Astrocyte (in vitro differentiated cells and primary cell): ENCODE results near the gene MISP. TPM values are rescaled to one million over a fixed set of nuclear protein-coding genes. Genes with fewer than 3 reads are reported as not detected.

Experiments used
- DNase-seq: peaks from one replicate; pipeline ENCODE4 v3.0.0-alpha.2; 2010; ENCODE audit warnings: low read depth
- FAIRE-seq: peaks from 2 replicates; lab custom pipeline; 2011; peaks lifted over from hg19 to GRCh38; lab: Jason Lieb, UNC
- H2AFZ ChIP-seq: 2 replicates; pipeline ENCODE4 v1.6.0; 2012; ENCODE audit warnings: low read depth, low read length, inconsistent platforms
- H3K27ac ChIP-seq: 2 replicates; pipeline ENCODE4 v1.5.1; 2011; ENCODE audit warnings: low read depth, low read length, inconsistent platforms
- H3K27me3 ChIP-seq: 2 replicates; pipeline ENCODE4 v1.6.0; 2011; ENCODE audit warnings: low read length, inconsistent platforms; ENCODE audit not compliant: insufficient read depth
- H3K36me3 ChIP-seq: 2 replicates; pipeline ENCODE4 v1.5.1; 2011; ENCODE audit warnings: low read length, inconsistent platforms; ENCODE audit not compliant: insufficient read depth
- H3K4me1 ChIP-seq: 2 replicates; pipeline ENCODE4 v1.5.1; 2011; ENCODE audit warnings: low read length, inconsistent platforms; ENCODE audit not compliant: insufficient read depth
- H3K4me2 ChIP-seq: 2 replicates; pipeline ENCODE4 v1.6.0; 2012; ENCODE audit warnings: low read length, inconsistent platforms
- H3K4me3 ChIP-seq: 2 replicates; pipeline ENCODE4 v1.5.1; 2011; ENCODE audit warnings: low read depth, mild to moderate bottlenecking, low read length, inconsistent platforms; ENCODE audit not compliant: insufficient read depth
- H3K79me2 ChIP-seq: 2 replicates; pipeline ENCODE4 v1.6.0; 2012; ENCODE audit warnings: mild to moderate bottlenecking, low read length, inconsistent platforms; ENCODE audit not compliant: insufficient read depth
- H3K9ac ChIP-seq: 2 replicates; pipeline ENCODE4 v1.6.0; 2012; ENCODE audit warnings: mild to moderate bottlenecking, low read length, inconsistent platforms
- H3K9me3 ChIP-seq: 2 replicates; pipeline ENCODE4 v1.5.1; 2012; ENCODE audit warnings: low read depth, mild to moderate bottlenecking, low read length, inconsistent platforms; ENCODE audit not compliant: insufficient read depth
- H4K20me1 ChIP-seq: 2 replicates; pipeline ENCODE4 v1.6.0; 2012; ENCODE audit warnings: low read length, inconsistent platforms; ENCODE audit not compliant: insufficient read depth
- H3K27ac Mint-ChIP-seq: one replicate; pipeline ENCODE4 v1.8.0; 2021; ENCODE audit warnings: mild to moderate bottlenecking, mixed read lengths; ENCODE audit not compliant: unreplicated experiment
- H3K27me3 Mint-ChIP-seq: one replicate; pipeline ENCODE4 v1.8.0; 2021; ENCODE audit warnings: low read depth, mixed read lengths; ENCODE audit not compliant: unreplicated experiment
- H3K36me3 Mint-ChIP-seq: one replicate; pipeline ENCODE4 v1.8.0; 2021; ENCODE audit warnings: low read depth, mixed read lengths; ENCODE audit not compliant: unreplicated experiment
- H3K4me1 Mint-ChIP-seq: one replicate; pipeline ENCODE4 v1.8.0; 2021; ENCODE audit warnings: low read depth, mixed read lengths; ENCODE audit not compliant: unreplicated experiment
- H3K4me3 Mint-ChIP-seq: one replicate; pipeline ENCODE4 v1.8.0; 2021; ENCODE audit warnings: mild to moderate bottlenecking, moderate library complexity, mixed read lengths; ENCODE audit not compliant: unreplicated experiment
- H3K9me3 Mint-ChIP-seq: one replicate; pipeline ENCODE4 v1.8.0; 2021; ENCODE audit warnings: mild to moderate bottlenecking, mixed read lengths; ENCODE audit not compliant: unreplicated experiment
- EZH2 ChIP-seq: IDR thresholded peaks from 2 replicates; pipeline ENCODE4 v1.6.1; 2012; ENCODE audit warnings: mild to moderate bottlenecking, low read length, inconsistent platforms; ENCODE audit not compliant: insufficient read depth
- total RNA-seq: library from RNA; stranded (reverse); gene quantifications from 2 replicates; pipeline ENCODE4 v1.2.1, GENCODE V29; 2021
- TF ChIP-seq, protein P1 (sequence below): IDR thresholded peaks from 2 replicates; pipeline ENCODE4 v1.5.1; 2011; ENCODE audit warnings: low read depth, mild to moderate bottlenecking, inconsistent platforms, low read length, moderate library complexity; ENCODE audit not compliant: insufficient read depth

The MISP gene
- total RNA-seq, 1 donor from 2014 or later = 0.43 TPM

- Histone ChIP-seq H3K4me3 (no peak overlapping the region), H3K9ac (no peak overlapping the region), H3K36me3 (peaks cover 34% of the 10 kb centered on the region), H3K4me1 (no peaks in the 10 kb centered on the region), H3K9me3 (no peaks in the 10 kb centered on the region), H3K27me3 (no peaks in the 10 kb centered on the region), H3K79me2 (peaks cover 54% of the 10 kb centered on the region), H4K20me1 (peaks cover 76% of the 10 kb centered on the region), H3K4me2 (no peak overlapping the region), H3K27ac (no peak overlapping the region), H2AFZ (no peak overlapping the region)
- H3K27ac Mint-ChIP-seq = no peak overlapping the region
- no peaks in the 10 kb centered on the region for H3K9me3 Mint-ChIP-seq
- no peaks in the 10 kb centered on the region for H3K27me3 Mint-ChIP-seq
- H3K36me3 Mint-ChIP-seq = peaks cover 9% of the 10 kb centered on the region
- DNase-seq = no peak
- FAIRE-seq = no peak
- H3K4me1 Mint-ChIP-seq = no peaks in the 10 kb centered on the region
- no peak overlapping the region for H3K4me3 Mint-ChIP-seq
- TF ChIP-seq, protein P1, sequence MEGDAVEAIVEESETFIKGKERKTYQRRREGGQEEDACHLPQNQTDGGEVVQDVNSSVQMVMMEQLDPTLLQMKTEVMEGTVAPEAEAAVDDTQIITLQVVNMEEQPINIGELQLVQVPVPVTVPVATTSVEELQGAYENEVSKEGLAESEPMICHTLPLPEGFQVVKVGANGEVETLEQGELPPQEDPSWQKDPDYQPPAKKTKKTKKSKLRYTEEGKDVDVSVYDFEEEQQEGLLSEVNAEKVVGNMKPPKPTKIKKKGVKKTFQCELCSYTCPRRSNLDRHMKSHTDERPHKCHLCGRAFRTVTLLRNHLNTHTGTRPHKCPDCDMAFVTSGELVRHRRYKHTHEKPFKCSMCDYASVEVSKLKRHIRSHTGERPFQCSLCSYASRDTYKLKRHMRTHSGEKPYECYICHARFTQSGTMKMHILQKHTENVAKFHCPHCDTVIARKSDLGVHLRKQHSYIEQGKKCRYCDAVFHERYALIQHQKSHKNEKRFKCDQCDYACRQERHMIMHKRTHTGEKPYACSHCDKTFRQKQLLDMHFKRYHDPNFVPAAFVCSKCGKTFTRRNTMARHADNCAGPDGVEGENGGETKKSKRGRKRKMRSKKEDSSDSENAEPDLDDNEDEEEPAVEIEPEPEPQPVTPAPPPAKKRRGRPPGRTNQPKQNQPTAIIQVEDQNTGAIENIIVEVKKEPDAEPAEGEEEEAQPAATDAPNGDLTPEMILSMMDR = no peak
- TF ChIP-seq EZH2 = no peak
Observed at GRCh38 chr19:810077-810855, 59.4 kb downstream of the MISP start.

- H3K27me3 Mint-ChIP-seq = no peaks in the 10 kb centered on the region
- H3K27ac Mint-ChIP-seq = no peak overlapping the region
- no peaks in the 10 kb centered on the region for H3K4me1 ChIP-seq
- peaks cover 12% of the 10 kb centered on the region for H3K36me3 Mint-ChIP-seq
- no peak overlapping the region for H2AFZ ChIP-seq
- H3K9me3 Mint-ChIP-seq = no peaks in the 10 kb centered on the region
- no peaks in the 10 kb centered on the region for H3K9me3 ChIP-seq
- no peak overlapping the region for H3K27ac ChIP-seq
- H3K9ac ChIP-seq = no peak overlapping the region
- no peaks in the 10 kb centered on the region for H3K4me1 Mint-ChIP-seq
- peaks cover 68% of the 10 kb centered on the region for H4K20me1 ChIP-seq
- H3K4me3 ChIP-seq = no peak overlapping the region
- no peak for TF ChIP-seq EZH2
- TF ChIP-seq, protein P1 = no peak
- DNase-seq (no peak), FAIRE-seq (no peak)
- no peak overlapping the region for H3K4me2 ChIP-seq
- H3K79me2 ChIP-seq = peaks cover 47% of the 10 kb centered on the region
- H3K36me3 ChIP-seq = peaks cover 34% of the 10 kb centered on the region
- H3K4me3 Mint-ChIP-seq = no peak overlapping the region
- no peaks in the 10 kb centered on the region for H3K27me3 ChIP-seq
Observed at GRCh38 chr19:810883-811489, 60.1 kb downstream of the MISP start.
